ENCODE measurements around the gene TRPM2. TPM values are rescaled to one million over a fixed set of nuclear protein-coding genes. Genes with fewer than 3 reads are reported as not detected.

The TRPM2 gene
- total RNA-seq, 3 donors from 2014 or later (not counting 1 experiment from before 2014, with no cell fraction given): 21.7 to 70.5 (median 25.2) TPM

DNA sequence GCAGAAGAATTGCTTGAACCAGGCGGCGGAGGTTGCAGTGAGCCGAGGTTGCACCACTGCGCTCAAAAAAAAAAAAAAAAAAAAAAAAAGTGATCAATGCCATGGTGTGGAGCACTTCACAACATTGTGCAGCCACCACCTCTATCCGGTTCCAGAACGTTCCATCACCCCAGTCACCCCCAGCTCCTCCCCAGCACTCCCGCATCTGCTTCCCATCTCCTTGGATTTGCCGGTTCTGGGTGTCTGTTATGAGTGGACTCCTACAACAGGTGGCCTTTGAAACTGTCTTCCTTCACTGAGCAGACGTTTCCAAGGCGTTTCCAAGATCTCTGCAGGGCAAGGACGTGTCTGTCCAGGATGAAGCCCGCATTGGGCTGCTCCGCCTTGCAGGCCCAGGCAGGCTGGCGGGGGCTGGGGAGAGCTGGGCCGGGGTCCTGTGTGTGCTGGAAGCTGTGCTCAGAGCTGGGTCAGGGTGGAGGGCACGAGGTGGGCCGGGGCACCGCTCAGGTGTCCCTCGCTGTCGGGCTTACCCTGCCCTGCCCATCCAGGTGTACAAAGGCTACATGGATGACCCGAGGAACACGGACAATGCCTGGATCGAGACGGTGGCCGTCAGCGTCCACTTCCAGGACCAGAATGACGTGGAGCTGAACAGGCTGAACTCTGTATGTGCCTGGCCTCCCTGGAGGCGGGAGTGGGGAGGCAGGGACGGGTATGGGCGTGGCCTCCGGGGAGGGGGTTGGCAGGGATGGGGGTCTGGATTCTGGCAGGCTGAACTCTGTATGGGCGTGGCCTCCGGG lies 87.0 kb downstream of the TRPM2 start:
- no peak for TF ChIP-seq CTCF (IDR thresholded peaks at IDR 0.05)
- DNase-seq (no peak), ATAC-seq (no peak)
- Mint-ChIP-seq H3K4me1 (peaks cover 0 to 13% of the 10 kb centered on the region in 2 donors), H3K36me3 (no peaks in the 10 kb centered on the region), H3K4me3 (no peak overlapping the region), H3K27me3 (ENCODE audit: low read depth in 2 of 2) (no peaks in the 10 kb centered on the region), H3K27ac (no peak overlapping the region), H3K9me3 (no peaks in the 10 kb centered on the region)
- Histone ChIP-seq H3K4me1 (ENCODE audit: control insufficient read depth, insufficient read depth, low read length) (no peaks in the 10 kb centered on the region), H3K9me3 (ENCODE audit: control insufficient read depth, insufficient read depth, low read length) (no peaks in the 10 kb centered on the region), H3K27ac (ENCODE audit: low read length) (no peak overlapping the region), H3K36me3 (ENCODE audit: control insufficient read depth, insufficient read depth, low read length) (peaks cover 5% of the 10 kb centered on the region), H3K27me3 (ENCODE audit: control insufficient read depth, insufficient read depth, low read length) (no peaks in the 10 kb centered on the region), H3K4me3 (ENCODE audit: low read length) (no peak overlapping the region)
- intact Hi-C loops (cut with micrococcal nuclease): no loop called here
- 92% methylated on average over 31 of the region's 33 CpGs for WGBS (ENCODE audit: insufficient coverage)

DNA sequence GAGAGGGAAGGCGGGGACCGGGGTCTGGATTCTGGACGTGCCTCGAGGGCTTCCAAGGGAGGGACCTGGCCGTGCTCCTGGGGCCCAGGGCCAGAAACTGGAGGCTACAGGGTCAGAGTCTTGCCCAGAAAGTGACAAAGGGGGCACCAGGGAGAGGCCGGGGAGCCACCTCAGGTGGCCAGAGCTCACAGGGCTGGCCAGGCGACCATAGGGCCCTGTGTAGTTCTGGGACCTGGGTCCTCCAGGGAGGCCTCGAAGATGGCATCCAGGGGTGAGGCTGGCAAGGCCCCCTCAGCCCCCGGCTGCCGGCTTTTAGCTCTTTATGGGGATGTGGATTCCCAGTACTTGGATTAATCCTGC lies 87.6 kb downstream of the TRPM2 start:
- Mint-ChIP-seq H3K9me3 (no peaks in the 10 kb centered on the region), H3K4me1 (peaks cover 0 to 7% of the 10 kb centered on the region in 2 donors), H3K4me3 (no peak overlapping the region), H3K27me3 (ENCODE audit: low read depth in 2 of 2) (no peaks in the 10 kb centered on the region), H3K36me3 (no peaks in the 10 kb centered on the region), H3K27ac (no peak overlapping the region)
- no peaks in the 10 kb centered on the region for H3K4me1 ChIP-seq (ENCODE audit: control insufficient read depth, insufficient read depth, low read length)
- intact Hi-C loops (cut with micrococcal nuclease): no loop called here
- H3K27me3 ChIP-seq (ENCODE audit: control insufficient read depth, insufficient read depth, low read length): no peaks in the 10 kb centered on the region
- DNase-seq (no peak), ATAC-seq (no peak)
- no peak overlapping the region for H3K4me3 ChIP-seq (ENCODE audit: low read length)
- H3K9me3 ChIP-seq (ENCODE audit: control insufficient read depth, insufficient read depth, low read length): no peaks in the 10 kb centered on the region
- TF ChIP-seq CTCF (IDR thresholded peaks at IDR 0.05): no peak
- peaks cover 5% of the 10 kb centered on the region for H3K36me3 ChIP-seq (ENCODE audit: control insufficient read depth, insufficient read depth, low read length)
- no peak overlapping the region for H3K27ac ChIP-seq (ENCODE audit: low read length)
- WGBS (ENCODE audit: insufficient coverage): 91% methylated on average over 10 of the region's 10 CpGs

DNA sequence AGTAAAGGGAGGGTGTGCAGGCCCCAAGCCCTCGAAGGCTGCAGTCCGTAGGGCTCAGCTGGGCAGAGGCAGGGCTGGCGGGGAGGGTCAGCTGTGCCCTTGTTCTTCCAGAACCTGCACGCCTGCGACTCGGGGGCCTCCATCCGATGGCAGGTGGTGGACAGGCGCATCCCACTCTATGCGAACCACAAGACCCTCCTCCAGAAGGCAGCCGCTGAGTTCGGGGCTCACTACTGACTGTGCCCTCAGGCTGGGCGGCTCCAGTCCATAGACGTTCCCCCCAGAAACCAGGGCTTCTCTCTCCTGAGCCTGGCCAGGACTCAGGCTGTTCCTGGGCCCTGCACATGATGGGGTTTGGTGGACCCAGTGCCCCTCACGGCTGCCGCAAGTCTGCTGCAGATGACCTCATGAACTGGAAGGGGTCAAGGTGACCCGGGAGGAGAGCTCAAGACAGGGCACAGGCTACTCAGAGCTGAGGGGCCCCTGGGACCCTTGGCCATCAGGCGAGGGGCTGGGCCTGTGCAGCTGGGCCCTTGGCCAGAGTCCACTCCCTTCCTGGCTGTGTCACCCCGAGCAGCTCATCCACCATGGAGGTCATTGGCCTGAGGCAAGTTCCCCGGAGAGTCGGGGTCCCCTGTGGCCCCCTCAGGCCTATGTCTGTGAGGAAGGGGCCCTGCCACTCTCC lies 88.3 kb downstream of the TRPM2 start:
- H3K27ac Mint-ChIP-seq: no peak overlapping the region
- no peak for ATAC-seq
- Histone ChIP-seq H3K36me3 (ENCODE audit: control insufficient read depth, insufficient read depth, low read length) (peaks cover 5% of the 10 kb centered on the region), H3K27me3 (ENCODE audit: control insufficient read depth, insufficient read depth, low read length) (no peaks in the 10 kb centered on the region), H3K4me3 (ENCODE audit: low read length) (no peak overlapping the region), H3K27ac (ENCODE audit: low read length) (no peak overlapping the region), H3K9me3 (ENCODE audit: control insufficient read depth, insufficient read depth, low read length) (no peaks in the 10 kb centered on the region), H3K4me1 (ENCODE audit: control insufficient read depth, insufficient read depth, low read length) (no peaks in the 10 kb centered on the region)
- intact Hi-C loops (cut with micrococcal nuclease): no loop called here
- H3K4me3 Mint-ChIP-seq: no peak overlapping the region
- DNase-seq: no peak
- WGBS (ENCODE audit: insufficient coverage): 95% methylated on average over 20 of the region's 20 CpGs
- H3K27me3 Mint-ChIP-seq (ENCODE audit: low read depth in 2 of 2): no peaks in the 10 kb centered on the region
- TF ChIP-seq CTCF (IDR thresholded peaks at IDR 0.05): no peak
- peaks cover 0 to 7% of the 10 kb centered on the region in 2 donors for H3K4me1 Mint-ChIP-seq
- no peaks in the 10 kb centered on the region for H3K36me3 Mint-ChIP-seq
- no peaks in the 10 kb centered on the region for H3K9me3 Mint-ChIP-seq
